Astrocyte (in vitro differentiated cells and primary cell): ENCODE results near the gene GREB1. TPM values are rescaled to one million over a fixed set of nuclear protein-coding genes. Genes with fewer than 3 reads are reported as not detected.

Experiments
- DNase-seq: peaks from one replicate; pipeline ENCODE4 v3.0.0-alpha.2; 2010; ENCODE audit warnings: low read depth
- FAIRE-seq: peaks from 2 replicates; lab custom pipeline; 2011; peaks lifted over from hg19 to GRCh38; lab: Jason Lieb, UNC
- H2AFZ ChIP-seq: 2 replicates; pipeline ENCODE4 v1.6.0; 2012; ENCODE audit warnings: low read depth, low read length, inconsistent platforms
- H3K27ac ChIP-seq: 2 replicates; pipeline ENCODE4 v1.5.1; 2011; ENCODE audit warnings: low read depth, low read length, inconsistent platforms
- H3K27me3 ChIP-seq: 2 replicates; pipeline ENCODE4 v1.6.0; 2011; ENCODE audit warnings: low read length, inconsistent platforms; ENCODE audit not compliant: insufficient read depth
- H3K36me3 ChIP-seq: 2 replicates; pipeline ENCODE4 v1.5.1; 2011; ENCODE audit warnings: low read length, inconsistent platforms; ENCODE audit not compliant: insufficient read depth
- H3K4me1 ChIP-seq: 2 replicates; pipeline ENCODE4 v1.5.1; 2011; ENCODE audit warnings: low read length, inconsistent platforms; ENCODE audit not compliant: insufficient read depth
- H3K4me2 ChIP-seq: 2 replicates; pipeline ENCODE4 v1.6.0; 2012; ENCODE audit warnings: low read length, inconsistent platforms
- H3K4me3 ChIP-seq: 2 replicates; pipeline ENCODE4 v1.5.1; 2011; ENCODE audit warnings: low read depth, mild to moderate bottlenecking, low read length, inconsistent platforms; ENCODE audit not compliant: insufficient read depth
- H3K79me2 ChIP-seq: 2 replicates; pipeline ENCODE4 v1.6.0; 2012; ENCODE audit warnings: mild to moderate bottlenecking, low read length, inconsistent platforms; ENCODE audit not compliant: insufficient read depth
- H3K9ac ChIP-seq: 2 replicates; pipeline ENCODE4 v1.6.0; 2012; ENCODE audit warnings: mild to moderate bottlenecking, low read length, inconsistent platforms
- H3K9me3 ChIP-seq: 2 replicates; pipeline ENCODE4 v1.5.1; 2012; ENCODE audit warnings: low read depth, mild to moderate bottlenecking, low read length, inconsistent platforms; ENCODE audit not compliant: insufficient read depth
- H4K20me1 ChIP-seq: 2 replicates; pipeline ENCODE4 v1.6.0; 2012; ENCODE audit warnings: low read length, inconsistent platforms; ENCODE audit not compliant: insufficient read depth
- H3K27ac Mint-ChIP-seq: one replicate; pipeline ENCODE4 v1.8.0; 2021; ENCODE audit warnings: mild to moderate bottlenecking, mixed read lengths; ENCODE audit not compliant: unreplicated experiment
- H3K27me3 Mint-ChIP-seq: one replicate; pipeline ENCODE4 v1.8.0; 2021; ENCODE audit warnings: low read depth, mixed read lengths; ENCODE audit not compliant: unreplicated experiment
- H3K36me3 Mint-ChIP-seq: one replicate; pipeline ENCODE4 v1.8.0; 2021; ENCODE audit warnings: low read depth, mixed read lengths; ENCODE audit not compliant: unreplicated experiment
- H3K4me1 Mint-ChIP-seq: one replicate; pipeline ENCODE4 v1.8.0; 2021; ENCODE audit warnings: low read depth, mixed read lengths; ENCODE audit not compliant: unreplicated experiment
- H3K4me3 Mint-ChIP-seq: one replicate; pipeline ENCODE4 v1.8.0; 2021; ENCODE audit warnings: mild to moderate bottlenecking, moderate library complexity, mixed read lengths; ENCODE audit not compliant: unreplicated experiment
- H3K9me3 Mint-ChIP-seq: one replicate; pipeline ENCODE4 v1.8.0; 2021; ENCODE audit warnings: mild to moderate bottlenecking, mixed read lengths; ENCODE audit not compliant: unreplicated experiment
- CTCF ChIP-seq: IDR thresholded peaks from 2 replicates; pipeline ENCODE4 v1.5.1; 2011; ENCODE audit warnings: low read depth, mild to moderate bottlenecking, inconsistent platforms, low read length, moderate library complexity; ENCODE audit not compliant: insufficient read depth
- EZH2 ChIP-seq: IDR thresholded peaks from 2 replicates; pipeline ENCODE4 v1.6.1; 2012; ENCODE audit warnings: mild to moderate bottlenecking, low read length, inconsistent platforms; ENCODE audit not compliant: insufficient read depth
- total RNA-seq: library from RNA; stranded (reverse); gene quantifications from 2 replicates; pipeline ENCODE4 v1.2.1, GENCODE V29; 2021

Gene GREB1
- total RNA-seq, 1 donor from 2014 or later, result 14.5 TPM

- Mint-ChIP-seq H3K36me3 (no peaks in the 10 kb centered on the region), H3K27ac (no peak overlapping the region), H3K27me3 (peaks cover 17% of the 10 kb centered on the region), H3K4me1 (peaks cover 13% of the 10 kb centered on the region), H3K4me3 (no peak overlapping the region), H3K9me3 (no peaks in the 10 kb centered on the region)
- FAIRE-seq (no peak), DNase-seq (no peak)
- Histone ChIP-seq H3K79me2 (no peaks in the 10 kb centered on the region), H3K4me2 (no peak overlapping the region), H2AFZ (no peak overlapping the region), H3K9ac (no peak overlapping the region), H3K4me3 (no peak overlapping the region), H3K27ac (no peak overlapping the region), H3K36me3 (no peaks in the 10 kb centered on the region), H3K27me3 (peaks cover 47% of the 10 kb centered on the region), H3K4me1 (no peaks in the 10 kb centered on the region), H3K9me3 (no peaks in the 10 kb centered on the region), H4K20me1 (no peaks in the 10 kb centered on the region)
- TF ChIP-seq EZH2 (no peak), CTCF (no peak)
Observed at GRCh38 chr2:11542275-11542819, 8.5 kb downstream of the GREB1 start.

- Histone ChIP-seq H2AFZ (no peak overlapping the region), H3K79me2 (no peaks in the 10 kb centered on the region), H3K27me3 (peaks cover 44% of the 10 kb centered on the region), H3K9ac (no peak overlapping the region), H3K4me3 (no peak overlapping the region), H3K27ac (no peak overlapping the region), H3K4me1 (no peaks in the 10 kb centered on the region), H4K20me1 (no peaks in the 10 kb centered on the region), H3K4me2 (no peak overlapping the region), H3K36me3 (no peaks in the 10 kb centered on the region), H3K9me3 (no peaks in the 10 kb centered on the region)
- no peak overlapping the region for H3K27ac Mint-ChIP-seq
- H3K4me1 Mint-ChIP-seq, result peaks cover 13% of the 10 kb centered on the region
- no peaks in the 10 kb centered on the region for H3K36me3 Mint-ChIP-seq
- FAIRE-seq (no peak), DNase-seq (no peak)
- H3K27me3 Mint-ChIP-seq, result peaks cover 21% of the 10 kb centered on the region
- TF ChIP-seq EZH2, result no peak
- no peak for TF ChIP-seq CTCF
- H3K4me3 Mint-ChIP-seq, result no peak overlapping the region
- no peaks in the 10 kb centered on the region for H3K9me3 Mint-ChIP-seq
Observed at GRCh38 chr2:11543337-11544216, 9.7 kb downstream of the GREB1 start.

GRCh38 chr2:11546072-11546471, 12.2 kb downstream of the GREB1 start:
- no peak for TF ChIP-seq CTCF
- no peak for TF ChIP-seq EZH2

More at GRCh38 chr2:11546072-11546471, 12.2 kb downstream of the GREB1 start:
- Mint-ChIP-seq H3K4me1 (peaks cover 12% of the 10 kb centered on the region), H3K4me3 (no peak overlapping the region), H3K36me3 (no peaks in the 10 kb centered on the region), H3K27ac (no peak overlapping the region), H3K27me3 (peaks cover 28% of the 10 kb centered on the region), H3K9me3 (no peaks in the 10 kb centered on the region)
- no peak overlapping the region for H2AFZ ChIP-seq
- no peaks in the 10 kb centered on the region for H3K36me3 ChIP-seq
- no peaks in the 10 kb centered on the region for H3K4me1 ChIP-seq
- H4K20me1 ChIP-seq, result no peaks in the 10 kb centered on the region
- H3K27ac ChIP-seq, result no peak overlapping the region
- H3K27me3 ChIP-seq, result peaks cover 37% of the 10 kb centered on the region
- FAIRE-seq, result no peak
- H3K9me3 ChIP-seq, result no peaks in the 10 kb centered on the region
- H3K79me2 ChIP-seq, result no peaks in the 10 kb centered on the region
- DNase-seq, result no peak
- no peak overlapping the region for H3K9ac ChIP-seq
- H3K4me2 ChIP-seq, result no peak overlapping the region
- no peak overlapping the region for H3K4me3 ChIP-seq
